ENCODE measurements around the gene AKAP13.

GRCh38 chr15:85767785-85768529, 387.6 kb downstream of the AKAP13 start:
- TF ChIP-seq CTCF (IDR thresholded peaks at IDR 0.05; ENCODE audit: low read depth, low read length) (no peak), MAX (IDR thresholded peaks at IDR 0.05; ENCODE audit: low read depth, low read length) (no peak), POLR2A (IDR thresholded peaks at IDR 0.05; ENCODE audit: extremely low read depth, insufficient read length) (no peak), MYC (IDR thresholded peaks at IDR 0.05; ENCODE audit: low read depth, low read length) (no peak)

Measured in NB4 (cell line).